AG10803 (cell line): ENCODE results near the gene CCDC146.
"Not testable (repeated sequence)": the region's sequence is repeated elsewhere in the genome, so short reads cannot be mapped to it uniquely, and the experiment has no call there.

Experiments used
- DNase-seq: peaks from one replicate; pipeline ENCODE4 v3.0.0; 2010; ENCODE audit warnings: low read depth
- H3K4me3 ChIP-seq: 2 replicates; pipeline ENCODE4 v1.5.1; 2011; ENCODE audit warnings: mild to moderate bottlenecking, low read length, control low read depth
- CTCF ChIP-seq: conservative IDR thresholded peaks from 2 replicates; pipeline ENCODE4 v1.5.1; 2011; ENCODE audit warnings: mild to moderate bottlenecking, low read length, control low read depth, inconsistent platforms

Gene CCDC146

DNA sequence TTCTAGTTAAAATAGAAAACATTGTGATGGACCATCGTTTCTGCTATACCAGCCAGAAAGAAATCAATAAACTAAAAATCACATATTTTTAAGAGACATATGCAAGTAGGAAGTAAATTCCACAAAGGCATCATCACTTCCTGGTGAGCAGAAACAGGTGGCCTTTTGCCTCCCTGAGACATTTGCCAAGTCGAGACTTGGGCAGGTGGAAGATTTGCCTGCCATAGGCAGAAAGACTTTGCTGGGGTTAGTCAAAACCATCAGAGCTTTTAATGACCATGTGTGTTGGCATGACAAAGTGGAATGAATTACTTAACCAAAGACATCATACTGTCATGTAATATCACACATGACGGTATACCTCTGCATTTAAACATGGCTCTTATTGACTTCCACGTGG, 143.3 kb downstream of the CCDC146 start:
- no peak for DNase-seq
- no peak for TF ChIP-seq CTCF
- H3K4me3 ChIP-seq = no peak overlapping the region

GRCh38 chr7:77266291-77266794, 143.9 kb downstream of the CCDC146 start:
- no peak overlapping the region for H3K4me3 ChIP-seq
- no peak for DNase-seq
- no peak for TF ChIP-seq CTCF

DNA sequence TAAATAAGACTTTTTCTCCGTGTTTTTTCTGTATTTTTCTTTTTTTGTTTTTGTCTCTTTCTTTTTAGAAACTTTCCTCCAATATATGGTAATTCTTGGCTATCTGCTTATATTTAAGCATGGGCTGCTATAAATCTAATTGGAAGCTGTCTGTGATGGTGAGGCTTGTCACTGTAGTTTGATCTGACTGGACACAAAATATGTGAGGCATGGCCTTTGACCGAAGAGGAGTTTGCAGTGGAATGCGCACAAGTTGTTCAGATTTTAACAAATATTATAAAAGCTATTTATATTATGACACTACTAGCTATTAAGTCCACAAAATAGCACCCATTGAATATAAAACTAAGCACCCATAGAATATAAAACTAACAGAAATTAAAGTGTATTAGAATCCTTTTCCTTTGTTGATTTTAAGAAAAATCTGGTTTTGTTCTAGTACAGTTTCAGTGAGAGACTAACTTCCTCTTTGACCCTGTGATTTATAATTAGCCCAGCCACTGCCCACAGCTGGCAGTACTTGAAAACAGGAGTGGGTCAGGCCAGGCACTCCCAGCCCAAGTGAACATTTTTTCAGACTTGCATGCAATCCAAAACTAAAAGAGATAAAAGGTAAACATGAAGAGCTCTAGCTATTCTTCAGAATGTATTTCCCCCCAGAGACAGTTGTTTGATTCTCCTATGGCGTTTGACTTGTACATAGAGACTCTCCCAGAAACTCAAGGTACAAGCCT, 147.1 kb downstream of the CCDC146 start:
- H3K4me3 ChIP-seq = no peak overlapping the region
- TF ChIP-seq CTCF = no peak
- peak; percentile 25 for DNase-seq

DNA sequence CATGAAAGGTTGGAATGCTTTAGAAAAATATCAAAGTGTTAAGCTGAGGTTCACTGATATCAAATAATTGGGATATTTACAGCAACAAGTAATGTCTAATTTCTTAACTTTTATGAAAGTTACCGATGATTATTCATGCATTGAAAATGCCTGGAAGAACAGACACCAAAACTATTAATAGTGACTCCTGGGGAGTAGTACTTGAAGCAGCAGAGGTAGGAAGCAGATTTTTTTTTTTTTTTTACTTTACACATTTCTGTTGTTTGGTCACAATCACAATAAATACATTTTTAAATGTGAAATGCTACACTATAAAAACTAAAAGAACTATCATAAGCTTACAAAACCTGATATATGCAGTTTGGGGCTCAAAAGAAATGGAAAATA, 147.7 kb downstream of the CCDC146 start:
- DNase-seq = no peak
- TF ChIP-seq CTCF = no peak
- no peak overlapping the region for H3K4me3 ChIP-seq

DNA sequence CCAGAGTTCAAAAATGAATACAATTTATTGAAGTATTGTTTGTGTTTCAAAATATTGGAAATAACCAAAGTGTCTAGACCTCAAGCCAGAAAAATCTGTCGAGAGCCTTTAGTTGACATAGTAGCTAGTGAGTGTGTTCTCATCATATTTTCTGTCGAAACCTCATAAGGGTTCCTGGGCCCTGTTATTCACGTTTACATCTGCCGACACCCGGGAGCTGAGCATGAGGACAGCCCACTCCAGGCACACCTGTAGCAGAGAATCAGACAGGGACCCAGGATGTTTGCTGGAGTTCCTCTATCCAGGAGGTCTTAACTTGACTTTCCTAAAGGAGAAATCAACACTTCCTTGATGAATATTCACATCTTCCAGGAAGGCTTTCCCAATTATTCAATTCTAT, 149.4 kb downstream of the CCDC146 start:
- no peak for TF ChIP-seq CTCF
- H3K4me3 ChIP-seq = no peak overlapping the region

GRCh38 chr7:77275663-77276062, 153.2 kb downstream of the CCDC146 start:
- not testable (repeated sequence) for DNase-seq

More for the DNA sequence above, 149.4 kb downstream of the CCDC146 start:
- DNase-seq = no peak

DNA sequence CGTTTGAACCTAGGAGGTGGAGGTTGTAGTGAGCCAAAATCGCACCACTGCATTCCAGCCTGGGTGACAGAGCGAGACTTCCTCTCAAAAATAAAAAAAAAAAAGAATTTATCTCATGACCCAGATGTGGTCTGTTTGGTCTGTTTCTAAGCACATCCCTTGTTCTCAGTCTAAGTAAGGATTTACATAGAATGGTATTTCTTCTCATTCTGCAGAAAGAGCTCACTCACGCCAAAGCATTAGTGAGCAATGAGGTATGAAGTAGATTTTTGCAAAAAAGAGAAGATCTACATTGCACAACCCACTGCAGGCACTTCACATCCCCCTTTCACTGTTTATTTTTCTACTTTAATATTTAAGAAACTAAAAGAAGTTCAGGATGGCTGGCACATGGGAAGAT, 153.7 kb downstream of the CCDC146 start:
- no peak for TF ChIP-seq CTCF
- DNase-seq = no peak
- no peak overlapping the region for H3K4me3 ChIP-seq

More at GRCh38 chr7:77275663-77276062, 153.2 kb downstream of the CCDC146 start:
- not testable (repeated sequence) for H3K4me3 ChIP-seq
